Thyroid gland (tissue), 4 donors: ENCODE results near the gene IL1R1.

Experiments used
- POLR2A ChIP-seq, 2 donors: fragments of 450-650 bp; IDR thresholded peaks; one replicate each; pipeline ENCODE4 v1.6.1; 2017; ENCODE audit warnings: antibody characterized with exemption in 2 of 2, mild to moderate bottlenecking in 2 of 2, moderate library complexity in 1 of 2
- TF ChIP-seq, protein P1 (sequence below), 6 experiments: fragments of 200-600 bp in 3 of 6; fragments of 450-650 bp in 3 of 6; sonication (generic) in 3 of 6; IDR thresholded peaks; one replicate each; pipeline ENCODE4 v1.5.1; 2016 to 2019; ENCODE audit warnings: antibody characterized with exemption in 6 of 6, mild to moderate bottlenecking in 2 of 6, inconsistent platforms in 1 of 6, moderate library complexity in 1 of 6

DNA sequence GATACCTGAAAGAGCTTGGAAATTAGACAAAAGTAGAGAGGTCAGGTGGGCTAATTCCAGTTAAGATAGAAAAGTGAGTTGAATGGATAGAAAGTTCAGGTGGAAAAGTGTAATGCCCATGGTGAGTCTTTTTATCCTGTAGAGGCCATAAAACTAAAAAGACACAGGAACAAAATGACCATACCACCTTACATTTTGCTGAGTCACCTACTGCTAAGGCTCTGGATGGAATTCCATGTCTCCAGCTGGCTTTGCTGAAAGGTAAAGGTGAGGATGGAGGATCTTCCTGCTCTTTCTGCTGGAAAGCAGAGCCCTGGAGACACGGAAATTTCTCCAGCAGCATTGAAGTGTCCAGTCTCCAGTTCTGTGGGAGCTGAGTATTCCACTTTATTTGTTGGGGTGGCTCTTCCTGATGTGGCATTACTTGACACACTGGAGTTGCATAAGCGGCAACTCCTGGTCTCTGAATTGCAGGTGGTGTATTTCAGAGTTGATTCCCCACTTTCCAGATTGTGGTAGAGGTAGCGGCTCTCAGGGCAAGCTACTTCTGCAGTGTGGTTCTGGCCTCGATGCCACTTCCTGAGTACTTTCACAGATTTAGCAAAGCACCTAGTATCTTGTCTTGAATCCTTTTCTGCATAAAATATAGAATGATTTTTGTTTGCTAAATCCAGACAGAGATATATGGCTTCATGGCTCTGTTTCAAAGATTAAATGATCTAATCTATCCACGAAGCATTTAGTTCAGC is 55.0 kb downstream of the IL1R1 start:
- TF ChIP-seq, protein P1, sequence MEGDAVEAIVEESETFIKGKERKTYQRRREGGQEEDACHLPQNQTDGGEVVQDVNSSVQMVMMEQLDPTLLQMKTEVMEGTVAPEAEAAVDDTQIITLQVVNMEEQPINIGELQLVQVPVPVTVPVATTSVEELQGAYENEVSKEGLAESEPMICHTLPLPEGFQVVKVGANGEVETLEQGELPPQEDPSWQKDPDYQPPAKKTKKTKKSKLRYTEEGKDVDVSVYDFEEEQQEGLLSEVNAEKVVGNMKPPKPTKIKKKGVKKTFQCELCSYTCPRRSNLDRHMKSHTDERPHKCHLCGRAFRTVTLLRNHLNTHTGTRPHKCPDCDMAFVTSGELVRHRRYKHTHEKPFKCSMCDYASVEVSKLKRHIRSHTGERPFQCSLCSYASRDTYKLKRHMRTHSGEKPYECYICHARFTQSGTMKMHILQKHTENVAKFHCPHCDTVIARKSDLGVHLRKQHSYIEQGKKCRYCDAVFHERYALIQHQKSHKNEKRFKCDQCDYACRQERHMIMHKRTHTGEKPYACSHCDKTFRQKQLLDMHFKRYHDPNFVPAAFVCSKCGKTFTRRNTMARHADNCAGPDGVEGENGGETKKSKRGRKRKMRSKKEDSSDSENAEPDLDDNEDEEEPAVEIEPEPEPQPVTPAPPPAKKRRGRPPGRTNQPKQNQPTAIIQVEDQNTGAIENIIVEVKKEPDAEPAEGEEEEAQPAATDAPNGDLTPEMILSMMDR (IDR thresholded peaks at IDR 0.05): no peak
- no peak for TF ChIP-seq POLR2A (IDR thresholded peaks at IDR 0.05)
